GM23338 (cell line): ENCODE results near the gene ABAT. TPM values are rescaled to one million over a fixed set of nuclear protein-coding genes. Genes with fewer than 3 reads are reported as not detected.

ENCODE experiments used
- ATAC-seq: fragments of 200-7000 bp; cut with Tn5 transposase; 3 replicates; pipeline ENCODE4 v1.9.1; 2020
- DNase-seq: peaks from one replicate; pipeline ENCODE4 v3.0.0-alpha.2; 2015; ENCODE audit warnings: low spot score
- H2AFZ ChIP-seq: fragments of 200-600 bp; sonication (generic); 2 replicates; pipeline ENCODE4 v1.8.0; 2016; ENCODE audit warnings: antibody characterized with exemption, mild to moderate bottlenecking, moderate library complexity
- H3F3A ChIP-seq: fragments of 200-600 bp; sonication (generic); replicated peaks from 2 replicates; pipeline ENCODE4 v1.8.0; 2017; ENCODE audit warnings: antibody characterized with exemption, mixed run types, low read depth
- H3K27ac ChIP-seq: fragments of 200-600 bp; sonication (generic); 2 replicates; pipeline ENCODE4 v1.6.1; 2016; ENCODE audit warnings: low read depth
- H3K27me3 ChIP-seq: fragments of 200-600 bp; sonication (generic); 2 replicates; pipeline ENCODE4 v1.8.0; 2016; ENCODE audit warnings: mild to moderate bottlenecking, mixed run types, moderate library complexity; ENCODE audit not compliant: insufficient read depth
- H3K36me3 ChIP-seq: fragments of 200-600 bp; sonication (generic); 2 replicates; pipeline ENCODE4 v1.8.0; 2016; ENCODE audit warnings: mild to moderate bottlenecking; ENCODE audit not compliant: insufficient read depth
- H3K4me1 ChIP-seq: fragments of 200-600 bp; sonication (generic); 2 replicates; pipeline ENCODE4 v1.8.0; 2016; ENCODE audit warnings: mild to moderate bottlenecking, moderate library complexity; ENCODE audit not compliant: insufficient read depth
- H3K4me2 ChIP-seq: fragments of 200-600 bp; sonication (generic); 2 replicates; pipeline ENCODE4 v1.7.1; 2017; ENCODE audit warnings: mixed run types
- H3K4me3 ChIP-seq: fragments of 200-600 bp; sonication (generic); 2 replicates; pipeline ENCODE4 v1.6.1; 2016; ENCODE audit warnings: mixed run types
- H3K79me2 ChIP-seq: fragments of 200-600 bp; sonication (generic); replicated peaks from 2 replicates; pipeline ENCODE4 v1.8.0; 2017; ENCODE audit warnings: mild to moderate bottlenecking; ENCODE audit not compliant: insufficient read depth
- H3K9me2 ChIP-seq: fragments of 200-600 bp; sonication (generic); 2 replicates; pipeline ENCODE4 v1.8.0; 2017; ENCODE audit not compliant: insufficient read depth
- H4K20me1 ChIP-seq: fragments of 200-600 bp; sonication (generic); replicated peaks from 2 replicates; pipeline ENCODE4 v1.8.0; 2017; ENCODE audit warnings: mild to moderate bottlenecking; ENCODE audit not compliant: insufficient read depth
- H3K27ac Mint-ChIP-seq: 2 replicates; pipeline ENCODE4 v1.8.0; 2020; ENCODE audit warnings: inconsistent platforms, mild to moderate bottlenecking, moderate library complexity, mixed read lengths
- H3K27me3 Mint-ChIP-seq: 3 replicates; pipeline ENCODE4 v1.8.0; 2022; ENCODE audit warnings: low read depth, mild to moderate bottlenecking, moderate library complexity, mixed read lengths, inconsistent platforms; ENCODE audit not compliant: insufficient read depth, poor library complexity
- H3K36me3 Mint-ChIP-seq: 3 replicates; pipeline ENCODE4 v1.8.0; 2021; ENCODE audit warnings: low read depth, mild to moderate bottlenecking, inconsistent platforms, moderate library complexity, mixed read lengths
- H3K4me1 Mint-ChIP-seq: 3 replicates; pipeline ENCODE4 v1.8.0; 2020; ENCODE audit warnings: mild to moderate bottlenecking, inconsistent platforms, mixed read lengths
- H3K4me3 Mint-ChIP-seq: 3 replicates; pipeline ENCODE4 v1.8.0; 2021; ENCODE audit warnings: moderate library complexity, mild to moderate bottlenecking, inconsistent platforms, mixed read lengths
- H3K9me3 Mint-ChIP-seq: 3 replicates; pipeline ENCODE4 v1.8.0; 2020; ENCODE audit warnings: moderate library complexity, mild to moderate bottlenecking, inconsistent platforms, mixed read lengths
- CREB1 ChIP-seq: fragments of 250-450 bp; sonication (Bioruptor Pico); IDR thresholded peaks from 2 replicates; pipeline ENCODE4 v1.5.0; 2020; ENCODE audit warnings: low read depth, mild to moderate bottlenecking, moderate library complexity
- CTCF ChIP-seq, 2 experiments: fragments of 200-600 bp in 1 of 2; sonication (generic) in 1 of 2; conservative IDR thresholded peaks; 2 replicates each; pipeline versions ENCODE4 v1.5.1 to v1.6.1; 2016 to 2017; ENCODE audit warnings: antibody characterized with exemption in 2 of 2, low read depth in 2 of 2, mild to moderate bottlenecking in 2 of 2, moderate library complexity in 1 of 2
- JUNB ChIP-seq: IDR thresholded peaks from one replicate; pipeline ENCODE4 v1.6.1; 2016; ENCODE audit warnings: antibody characterized with exemption; ENCODE audit not compliant: unreplicated experiment
- NANOG ChIP-seq: IDR thresholded peaks from 2 replicates; pipeline ENCODE4 v1.6.1; 2016; ENCODE audit warnings: antibody characterized with exemption, borderline replicate concordance
- ZNF114 ChIP-seq: fragments of 250-450 bp; sonication (Bioruptor Pico); IDR thresholded peaks from 2 replicates; pipeline ENCODE4 v1.5.0; 2020; ENCODE audit warnings: mild to moderate bottlenecking, moderate library complexity
- ZNF331 ChIP-seq: fragments of 250-450 bp; sonication (Bioruptor Pico); IDR thresholded peaks from 2 replicates; pipeline ENCODE4 v1.5.0; 2020; ENCODE audit warnings: low read depth, mild to moderate bottlenecking, moderate library complexity
- ZNF462 ChIP-seq: fragments of 250-450 bp; sonication (Bioruptor Pico); IDR thresholded peaks from 2 replicates; pipeline ENCODE4 v1.5.0; 2020; ENCODE audit warnings: mild to moderate bottlenecking, moderate library complexity
- polyA plus RNA-seq: library from polyadenylated mRNA; unstranded; fragments of >200 nt; fragmentation: Nextera tagmentation; extraction: Ambion mirVana; gene quantifications from 2 replicates; pipeline ENCODE4 v1.2.1, GENCODE V29; 2016
- total RNA-seq: library from RNA; depleted of rRNA; stranded (reverse); fragments of >200 nt; shearing (Covaris generic); gene quantifications from 2 replicates; pipeline ENCODE4 v1.2.3, GENCODE V29; 2014

The ABAT gene
- total and polyA plus RNA-seq, 2 experiments from 2014 or later, result 4.4 to 8.8 TPM

GRCh38 chr16:8639694-8640093 is 34.7 kb upstream of the ABAT start:
- DNase-seq (no peak), ATAC-seq (no peak)
- Histone ChIP-seq H3K27ac (no peak overlapping the region), H4K20me1 (peaks cover 21% of the 10 kb centered on the region; the same call in 1 of the 2 replicates), H3K36me3 (peaks cover 54% of the 10 kb centered on the region), H3K27me3 (no peaks in the 10 kb centered on the region), H3K79me2 (peaks cover 18% of the 10 kb centered on the region; the same call in 1 of the 2 replicates), H3K4me3 (no peak overlapping the region), H2AFZ (no peak overlapping the region), H3K4me1 (no peaks in the 10 kb centered on the region), H3K4me2 (no peak overlapping the region), H3F3A (no peaks in the 10 kb centered on the region), H3K9me2 (no peaks in the 10 kb centered on the region)
- Mint-ChIP-seq H3K36me3 (peaks cover 92% of the 10 kb centered on the region), H3K4me1 (peaks cover 2% of the 10 kb centered on the region; the same call in 1 of the 3 replicates), H3K4me3 (no peak overlapping the region), H3K27ac (no peak overlapping the region), H3K9me3 (no peaks in the 10 kb centered on the region), H3K27me3 (no peaks in the 10 kb centered on the region)
- TF ChIP-seq ZNF462 (CRISPR knock-in tag), result no peak
- no peak for TF ChIP-seq CTCF (conservative IDR thresholded peaks at IDR 0.05; ENCODE audit: low read depth in 2 of 2)
- TF ChIP-seq CREB1 (CRISPR knock-in tag), result no peak
- no peak for TF ChIP-seq ZNF114
- TF ChIP-seq ZNF331 (CRISPR knock-in tag), result no peak
- TF ChIP-seq NANOG, result no peak
- no peak for TF ChIP-seq JUNB
